ENCODE results near the gene JARID2.

Gene JARID2

DNA sequence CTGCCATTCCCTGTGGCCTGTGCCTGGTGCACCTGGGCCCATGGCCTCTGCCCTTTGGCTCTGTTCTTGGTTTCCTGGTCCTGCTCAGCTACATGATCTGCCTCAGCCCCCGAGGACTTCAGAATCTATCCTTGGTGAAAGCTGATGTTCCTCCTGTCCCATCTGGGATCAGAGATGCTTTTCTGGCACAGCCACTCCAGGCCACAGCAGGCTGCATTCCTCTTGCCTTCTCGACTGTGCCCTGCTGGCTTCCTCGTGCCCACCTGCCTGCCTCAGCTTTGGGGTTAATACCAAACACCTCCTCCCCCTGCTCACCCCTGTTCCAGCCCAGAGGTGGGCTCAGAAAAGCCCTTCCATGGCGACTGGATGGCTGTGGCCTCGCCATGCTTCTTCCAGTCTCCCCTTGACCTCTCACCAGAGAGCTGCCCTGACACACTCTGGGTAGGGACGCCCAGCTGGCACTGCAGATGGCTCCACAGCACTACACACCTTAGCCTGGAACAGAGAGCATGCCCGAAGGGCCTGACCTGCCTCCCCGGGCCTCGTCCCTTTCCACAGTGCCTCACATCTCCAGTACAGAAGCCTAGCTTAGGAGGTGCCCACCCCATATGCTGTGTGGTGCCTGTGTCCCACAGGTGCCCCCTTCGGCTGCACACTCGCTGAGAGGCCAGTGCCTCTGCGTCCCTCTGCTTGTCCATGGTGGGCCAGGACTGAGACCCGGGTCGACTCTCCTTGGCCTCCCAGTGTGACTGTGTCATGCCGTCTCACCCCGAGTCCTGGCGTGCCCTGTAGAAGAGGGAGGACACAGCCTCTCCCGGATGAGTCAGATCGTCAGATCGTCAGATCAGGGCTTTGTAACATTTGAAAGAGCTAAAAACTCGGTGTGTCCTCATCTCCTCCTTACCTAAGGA is 268.2 kb downstream of the JARID2 start:
- DNase-seq = no peak

DNA sequence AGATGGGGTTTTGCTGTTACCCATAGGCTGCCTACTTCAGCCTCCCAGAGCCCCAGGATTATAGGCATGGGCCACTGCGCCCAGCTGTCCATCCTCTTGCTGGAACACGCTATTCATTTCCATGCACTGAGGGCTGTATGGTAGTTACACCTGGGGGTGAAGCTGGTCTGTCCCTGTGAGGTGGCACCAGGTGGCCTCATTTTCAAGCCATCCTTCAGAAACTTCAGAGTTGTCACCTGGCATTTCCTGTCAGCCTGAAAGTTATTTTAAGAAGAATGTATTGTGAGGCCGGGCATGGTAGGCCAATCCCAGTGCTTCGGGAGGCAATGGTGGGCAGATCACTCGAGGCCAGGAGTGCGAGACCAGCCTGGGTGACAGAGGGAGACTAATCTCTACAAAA is 269.4 kb downstream of the JARID2 start:
- DNase-seq = no peak

DNA sequence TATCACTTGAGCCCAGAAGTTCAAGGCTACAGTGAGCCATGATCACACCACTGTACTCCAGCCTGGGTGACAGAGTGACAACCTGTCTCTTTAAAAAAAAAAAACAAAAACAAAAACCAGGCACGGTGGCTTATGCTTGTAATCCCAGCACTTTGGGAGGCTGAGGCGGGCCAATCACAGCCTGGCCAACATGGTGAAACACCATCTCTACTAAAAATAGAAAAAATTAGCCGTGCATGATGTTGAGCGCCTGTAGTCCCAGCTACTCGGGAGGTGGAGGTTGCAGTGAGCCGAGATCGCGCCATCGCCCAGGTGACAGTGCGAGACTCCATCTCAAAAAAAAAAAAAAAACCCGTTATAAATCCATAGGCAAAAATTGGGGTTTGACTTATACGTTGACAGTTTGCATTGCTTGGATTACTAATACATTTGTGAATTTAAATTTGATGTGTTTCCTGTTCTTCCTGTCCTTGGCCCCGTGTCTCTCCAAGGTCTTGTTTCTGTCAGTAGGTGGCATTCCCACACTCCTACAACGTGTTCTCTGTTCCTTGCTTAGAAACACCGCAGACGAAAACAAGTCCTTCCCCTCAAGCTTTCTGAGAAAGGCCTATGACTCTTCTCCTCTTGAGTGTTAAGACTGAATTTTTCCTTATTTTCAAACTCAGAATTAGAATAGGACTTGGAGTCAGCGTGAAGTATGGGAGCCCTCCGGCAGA is 269.9 kb downstream of the JARID2 start:
- no peak for DNase-seq

DNA sequence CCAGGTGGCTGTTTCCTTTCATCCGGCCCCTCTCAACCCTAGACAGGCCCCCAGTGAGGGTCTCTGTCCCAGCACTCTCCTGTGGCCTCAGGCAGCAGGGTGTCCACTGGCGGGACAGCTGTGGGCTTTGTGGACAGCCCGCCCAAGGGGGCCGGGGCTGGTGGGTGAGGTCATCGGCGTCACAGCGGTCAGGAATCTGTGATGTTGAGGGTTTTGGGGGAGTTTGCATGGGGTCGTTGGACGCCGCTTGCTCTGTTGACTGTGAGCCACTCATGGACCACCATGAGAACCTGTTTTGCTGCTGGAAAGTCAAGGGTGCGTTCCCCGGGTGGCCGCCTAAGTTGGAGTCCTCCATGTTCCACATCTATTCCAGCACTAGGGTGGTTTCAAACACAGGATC is 270.5 kb downstream of the JARID2 start:
- DNase-seq = no peak

DNA sequence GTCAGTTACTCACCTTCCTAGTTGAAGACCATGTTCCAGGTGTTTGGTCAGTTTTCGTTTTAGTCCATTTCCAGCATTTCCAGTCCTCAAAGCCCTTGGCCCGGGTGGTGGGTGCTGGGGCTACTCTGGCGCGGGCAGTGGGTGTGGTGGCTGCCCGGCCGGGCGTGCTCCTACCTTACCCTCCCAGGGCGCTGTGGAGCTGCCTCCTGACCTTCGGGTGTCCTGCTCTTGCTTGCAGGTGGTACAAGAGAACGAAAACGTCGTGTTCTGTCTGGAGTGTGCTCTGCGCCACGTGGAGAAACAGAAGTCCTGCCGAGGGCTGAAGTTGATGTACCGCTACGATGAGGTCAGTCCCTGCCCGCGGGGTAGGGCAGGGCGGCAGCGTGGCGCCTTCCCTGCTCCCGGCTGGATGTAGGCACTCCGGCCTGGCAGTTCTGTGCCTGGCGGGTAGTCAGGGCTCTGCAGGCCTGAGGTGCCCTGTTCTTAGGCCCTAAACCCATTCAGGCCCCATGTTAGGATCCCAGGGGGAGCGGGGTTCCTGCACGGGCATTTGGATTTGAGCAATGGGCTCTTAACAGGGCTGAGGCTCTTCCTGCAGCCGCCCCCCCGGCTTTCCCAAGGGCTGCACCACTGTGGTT is 271.2 kb downstream of the JARID2 start:
- no peak for DNase-seq

DNA sequence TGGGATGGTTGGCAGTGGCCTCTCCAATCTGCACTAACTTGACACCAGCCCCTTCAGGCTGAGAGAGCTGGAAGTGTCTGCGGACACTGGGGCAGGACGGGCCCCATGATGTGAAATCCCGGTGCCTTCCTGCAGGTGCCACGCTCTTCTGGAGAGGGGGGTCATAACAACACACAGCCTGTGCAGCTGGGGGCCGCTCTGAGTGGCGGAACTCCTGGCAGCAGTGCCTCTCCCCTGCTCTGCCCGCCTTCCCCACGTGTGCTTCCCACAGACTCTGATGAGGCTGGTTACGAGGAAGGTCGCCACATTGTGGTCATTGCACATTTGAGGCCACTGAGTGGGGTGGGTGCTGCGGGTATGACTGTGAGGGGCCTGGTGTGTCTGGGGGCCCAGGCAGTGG is 271.7 kb downstream of the JARID2 start:
- no peak for DNase-seq

DNA sequence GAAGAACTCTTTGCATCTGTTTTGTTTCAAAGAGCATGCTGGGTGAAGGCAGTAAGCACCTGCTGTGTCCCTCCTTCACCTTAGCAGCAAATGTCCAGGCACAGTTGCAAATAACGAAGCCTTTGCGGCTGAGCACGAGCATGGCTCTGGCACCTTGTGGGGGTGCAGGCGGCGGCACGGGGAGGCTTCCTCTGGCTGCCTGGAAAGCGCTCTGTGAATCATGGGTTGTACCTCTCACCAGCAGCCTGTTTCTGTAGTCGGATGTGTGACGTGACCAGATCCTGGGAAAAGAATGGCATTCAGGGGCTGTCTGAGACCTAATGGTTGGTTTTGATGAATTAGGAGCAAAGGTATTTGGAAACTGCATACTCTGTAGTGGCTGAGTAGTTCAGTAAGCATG is 272.2 kb downstream of the JARID2 start:
- no peak for DNase-seq

DNA sequence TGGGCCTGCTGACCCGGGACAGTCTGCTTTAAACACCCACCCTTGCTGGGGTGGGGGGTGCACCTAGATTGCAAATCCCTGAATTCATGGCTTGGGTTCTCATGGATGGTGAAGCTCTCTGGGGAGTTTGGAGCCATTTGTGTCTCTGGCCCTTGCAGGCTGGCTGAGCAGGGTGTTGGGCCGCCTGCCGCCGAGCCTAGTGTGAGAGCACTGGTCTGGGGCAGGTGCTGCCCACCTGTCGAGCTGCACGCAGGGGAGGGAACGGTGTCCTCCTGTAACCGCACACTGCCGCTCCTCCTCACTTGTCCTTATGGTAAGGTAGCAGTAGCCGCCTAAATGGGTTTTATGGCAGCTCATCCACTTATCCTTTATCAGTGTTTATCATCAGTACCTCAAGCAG is 273.0 kb downstream of the JARID2 start:
- DNase-seq = no peak

DNA sequence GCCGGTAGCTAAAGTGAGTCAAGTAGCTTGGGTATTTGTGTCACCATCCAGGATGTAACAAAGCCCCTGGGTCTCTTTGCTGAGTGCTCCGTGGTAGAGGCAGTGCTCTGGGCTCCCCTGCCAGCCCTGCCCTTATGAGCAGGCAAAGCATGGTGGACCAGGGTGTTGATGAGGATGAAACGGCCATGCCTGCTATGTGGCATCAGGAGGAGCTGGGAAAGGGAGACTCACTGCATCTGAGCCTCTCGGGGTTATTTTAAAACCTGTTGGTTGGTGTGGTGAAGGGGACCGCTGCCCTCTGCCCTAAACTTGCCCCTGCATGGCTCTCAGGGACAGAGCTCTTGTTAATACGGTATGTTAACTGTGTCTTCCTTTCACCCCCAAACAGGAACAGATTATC is 273.8 kb downstream of the JARID2 start:
- DNase-seq = no peak

DNA sequence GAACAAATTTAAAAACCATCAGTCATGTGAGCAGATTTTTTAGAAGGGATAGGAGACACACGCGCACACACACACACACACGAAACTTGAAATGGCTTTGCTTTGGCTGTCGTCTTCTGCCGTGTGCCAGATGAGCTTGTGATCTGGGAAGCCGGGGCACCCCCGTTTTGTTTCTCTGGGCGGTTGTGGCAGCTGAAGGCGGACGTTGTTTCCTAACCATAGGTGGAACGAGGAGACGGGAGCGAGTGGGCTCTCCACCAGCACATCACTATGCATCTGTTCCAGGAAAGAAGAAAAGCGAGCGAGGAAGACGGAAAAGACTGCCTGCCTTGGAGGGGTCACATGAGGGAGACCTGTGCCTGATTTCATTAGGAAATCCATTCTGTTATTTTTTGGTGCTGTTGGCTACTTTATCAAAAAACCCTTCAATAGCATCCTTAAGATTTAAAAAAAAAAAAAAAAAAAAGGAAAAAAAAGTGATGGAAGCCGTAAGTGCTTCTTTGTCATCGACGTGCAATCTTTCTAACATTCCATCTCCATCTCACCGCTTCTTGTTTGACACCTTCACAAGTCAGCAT is 274.8 kb downstream of the JARID2 start:
- no peak for DNase-seq

DNA sequence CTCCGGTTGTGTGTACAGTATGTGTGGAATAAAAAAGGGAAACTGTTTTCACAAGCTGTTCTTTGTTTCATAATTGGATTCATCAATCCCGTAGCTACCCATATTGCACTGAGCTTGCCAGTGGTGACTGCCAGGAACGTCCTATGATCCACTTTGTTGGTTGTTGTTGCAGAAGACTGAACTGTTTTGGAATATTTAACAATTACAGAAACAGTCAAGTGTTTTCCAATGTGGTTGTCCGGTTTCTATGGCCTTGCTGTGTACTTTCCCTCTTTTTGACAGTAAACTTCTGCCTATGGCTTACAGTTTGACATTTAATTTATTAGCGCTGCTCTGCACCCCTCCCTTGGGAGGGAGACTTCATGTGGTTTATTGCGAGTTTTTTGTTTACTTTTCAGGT is 275.7 kb downstream of the JARID2 start:
- DNase-seq = no peak

DNA sequence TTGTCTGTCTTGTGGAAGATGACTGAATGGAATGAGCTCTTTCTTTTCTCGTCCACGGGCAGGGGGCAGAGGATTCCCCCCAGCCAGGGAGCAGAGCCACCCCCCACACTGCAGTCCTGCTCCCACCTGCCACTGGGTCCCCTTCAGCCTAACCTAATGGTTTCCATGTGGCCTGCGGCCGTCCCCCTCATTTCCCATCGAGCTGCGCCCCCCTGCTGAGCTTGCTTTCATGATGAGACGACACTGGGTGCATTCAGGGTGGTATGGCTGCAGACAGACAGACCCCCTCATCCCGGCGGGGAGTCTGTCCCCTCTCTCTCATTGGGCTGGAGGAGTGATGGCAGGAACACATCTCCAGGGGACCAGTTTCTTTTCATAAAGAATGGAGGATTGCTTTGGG is 276.2 kb downstream of the JARID2 start:
- DNase-seq = no peak

DNA sequence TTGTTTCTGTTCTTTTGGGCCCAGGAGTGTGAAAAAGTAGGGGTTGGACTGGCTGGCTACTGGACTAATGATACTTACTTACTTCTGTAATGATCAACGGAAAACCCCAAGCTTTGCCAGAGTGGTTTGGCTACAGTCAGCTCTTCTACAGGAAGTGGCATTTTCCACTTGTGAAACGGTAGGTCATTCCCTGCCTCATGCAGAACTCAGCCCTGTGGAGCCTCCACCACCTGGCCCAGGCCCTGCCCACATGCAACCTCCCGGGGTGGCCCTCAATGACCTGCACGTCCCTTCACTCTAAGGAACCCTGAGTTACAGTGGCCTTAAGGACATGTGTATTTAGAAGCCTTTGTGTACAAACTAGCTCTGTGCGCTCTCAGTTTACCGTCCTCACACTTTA is 276.6 kb downstream of the JARID2 start:
- DNase-seq = no peak

DNA sequence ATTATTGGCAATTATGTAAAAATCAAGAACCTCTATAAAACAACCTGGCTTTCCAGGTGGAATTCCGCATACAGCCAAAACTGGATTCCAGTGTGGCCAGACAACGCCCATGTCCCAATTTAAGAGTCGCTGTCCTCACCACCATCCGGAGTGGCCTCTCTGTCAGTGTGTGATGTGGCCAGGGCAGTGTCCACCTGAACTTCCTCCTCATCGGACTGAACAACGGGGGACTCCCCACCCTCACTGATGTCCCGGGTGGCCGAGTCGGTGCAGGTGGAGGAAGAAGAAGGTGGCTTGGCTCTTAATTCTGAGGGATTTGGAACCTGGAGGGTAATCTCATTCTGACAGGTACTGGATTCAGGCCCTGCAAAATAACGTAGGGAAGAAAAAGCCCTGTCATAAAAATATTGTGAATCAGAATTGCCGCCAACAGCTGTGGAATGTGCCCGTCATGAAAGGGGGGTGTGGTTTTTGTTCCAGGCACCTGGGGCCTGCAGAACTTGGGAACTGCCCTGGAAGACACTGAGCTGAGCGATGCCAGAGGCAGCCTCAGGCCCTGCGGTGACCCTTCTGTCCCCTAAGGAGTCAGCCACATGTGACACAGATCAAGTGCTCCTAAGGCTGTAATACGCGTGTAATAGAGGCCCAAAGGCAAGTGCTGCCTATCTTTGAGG is 277.1 kb downstream of the JARID2 start:
- no peak for DNase-seq

DNA sequence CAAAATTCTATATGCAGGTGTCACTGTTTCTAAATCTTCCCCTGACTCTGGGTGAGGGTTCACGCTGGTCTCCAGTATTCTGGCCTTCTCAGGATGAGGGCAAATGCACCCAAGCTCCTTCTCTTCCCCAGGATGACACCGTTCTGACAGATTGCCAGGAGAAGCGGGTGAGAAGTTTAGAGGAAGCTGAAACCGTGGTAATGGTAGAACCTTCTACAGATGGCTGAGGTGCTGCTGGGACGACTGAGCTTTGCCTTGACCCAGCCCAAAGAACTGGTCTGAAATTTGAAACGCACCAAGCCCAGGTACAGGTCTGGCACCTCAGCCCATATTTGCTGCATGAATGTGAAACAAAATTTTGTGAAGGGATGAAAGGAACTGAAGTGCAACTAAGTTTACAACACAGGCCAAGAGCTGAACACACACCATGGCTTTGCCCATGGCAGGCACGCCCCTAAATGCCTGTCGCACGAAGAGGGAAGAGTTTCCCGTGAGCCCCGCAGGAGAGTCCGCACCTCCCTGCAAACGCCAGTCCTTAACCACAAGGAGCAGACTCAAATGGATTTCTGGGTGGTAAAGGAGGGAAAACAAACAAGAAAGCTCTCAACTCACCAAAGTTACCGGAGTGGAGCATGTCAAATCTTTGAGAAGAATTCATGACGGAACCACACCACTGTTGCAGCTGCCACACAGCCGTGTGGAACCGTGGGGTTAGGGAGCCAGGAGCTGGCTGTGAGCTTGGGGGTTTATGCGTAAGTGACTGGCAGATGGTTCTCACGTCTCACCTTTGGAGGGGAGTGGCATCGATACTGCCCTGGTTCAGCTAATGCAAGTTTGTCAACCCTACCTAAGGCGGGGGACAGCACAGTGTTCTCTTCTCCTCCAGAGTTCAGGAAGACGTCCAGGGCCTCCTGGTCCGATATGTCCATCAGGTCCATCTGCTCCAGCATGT is 278.1 kb downstream of the JARID2 start:
- DNase-seq = no peak

DNA sequence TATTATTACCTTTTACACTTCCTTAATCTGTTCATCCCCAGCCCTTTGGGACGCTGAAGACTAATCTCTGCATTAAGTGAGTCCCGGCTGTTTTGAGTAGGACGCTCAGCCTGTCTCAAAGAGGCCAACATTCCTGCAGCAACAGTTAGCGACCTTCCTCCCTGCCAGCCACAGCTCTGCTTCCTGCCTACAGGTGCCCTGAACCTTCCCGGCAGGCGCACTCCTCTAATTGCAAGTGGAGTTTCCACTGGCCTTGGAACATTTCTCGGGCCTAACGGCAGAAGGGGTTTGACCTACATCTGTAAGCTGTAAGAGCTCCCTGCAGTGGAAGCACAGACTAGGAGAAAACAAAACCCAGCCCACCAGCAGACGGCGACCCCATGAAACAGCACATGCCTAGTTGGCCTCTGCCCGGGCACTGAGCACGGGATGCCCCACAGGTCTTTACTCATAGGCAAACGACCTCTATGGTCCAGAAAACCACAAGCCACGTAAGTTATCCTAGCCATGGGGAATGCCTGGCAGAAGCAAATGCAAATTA is 279.1 kb downstream of the JARID2 start:
- DNase-seq = no peak

DNA sequence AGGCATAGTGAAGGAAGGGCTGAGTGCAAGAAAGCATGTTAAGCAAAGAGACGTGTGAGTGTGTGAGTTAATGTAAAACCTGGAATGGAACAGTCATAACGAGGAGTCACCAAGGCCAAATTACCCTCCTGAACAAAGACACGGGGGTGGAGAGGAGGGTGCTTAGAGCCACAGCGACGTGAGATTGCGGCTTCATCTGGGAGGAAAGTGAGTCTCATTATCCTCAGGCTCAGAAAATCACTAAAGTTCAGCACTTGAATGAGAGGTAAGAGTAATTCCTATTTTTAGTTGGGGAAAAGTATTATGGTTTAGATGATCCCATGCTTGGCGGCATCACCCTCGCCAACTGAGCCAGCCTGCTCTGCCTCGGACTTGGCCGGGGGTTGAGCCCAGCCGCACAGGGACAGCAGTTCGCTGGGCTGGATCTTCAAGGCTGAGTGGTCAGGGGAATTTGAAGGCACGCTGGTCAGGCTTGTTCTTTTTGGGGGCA is 280.4 kb downstream of the JARID2 start:
- no peak for DNase-seq

DNA sequence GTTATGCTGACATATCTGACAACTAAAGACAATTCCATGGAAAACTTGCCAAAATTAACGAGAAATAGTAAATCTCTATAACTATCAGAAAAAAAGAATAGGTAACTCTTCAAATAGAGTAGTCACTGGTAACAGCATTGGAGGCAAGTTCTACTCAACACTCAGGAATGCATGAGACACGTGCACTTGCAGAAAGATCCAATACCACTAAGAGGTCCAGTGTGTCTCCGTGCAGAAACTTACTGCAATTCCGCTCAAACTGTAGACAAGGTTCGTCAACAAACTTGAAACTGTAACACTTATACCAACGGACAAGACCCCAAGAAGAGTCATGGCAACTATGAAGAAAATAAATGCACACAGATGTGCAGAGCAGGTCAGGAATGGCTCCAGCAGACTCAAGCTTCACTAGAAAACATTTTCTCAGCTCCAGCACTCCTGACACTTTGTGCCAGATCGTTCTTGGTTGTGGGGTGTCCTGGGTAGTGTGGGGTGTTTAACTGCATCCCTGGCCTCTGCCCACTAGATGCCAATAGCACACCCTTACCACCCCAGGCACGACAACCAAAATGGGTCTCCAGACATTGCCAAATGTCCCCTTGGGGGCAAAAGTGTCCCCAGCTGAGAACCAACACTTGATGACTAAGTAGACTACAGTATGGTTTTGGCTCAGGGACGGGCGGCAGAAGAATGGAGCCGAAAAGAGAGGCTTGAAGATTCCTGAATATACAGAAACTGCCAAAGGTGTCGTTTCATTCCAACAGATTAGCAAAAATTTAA is 282.2 kb downstream of the JARID2 start:
- no peak for DNase-seq

DNA sequence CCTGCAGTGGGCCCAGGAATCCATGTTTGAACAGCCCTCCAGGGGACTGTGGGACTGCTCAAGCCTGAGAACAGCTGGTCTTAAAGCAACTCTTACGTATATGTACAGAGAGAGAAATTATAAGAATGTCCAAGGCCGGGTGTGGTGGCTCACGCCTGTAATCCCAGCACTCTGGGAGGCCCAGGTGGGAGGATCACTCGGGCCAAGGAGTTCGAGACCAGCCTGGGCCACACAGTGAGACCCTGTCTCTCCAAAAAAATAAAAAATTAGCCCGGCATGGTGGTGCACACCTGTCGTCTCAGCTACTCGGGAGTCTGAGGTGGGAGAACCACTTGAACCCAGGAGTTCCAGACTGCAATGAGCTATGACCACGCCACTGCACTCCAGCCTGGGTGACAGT is 283.0 kb downstream of the JARID2 start:
- no peak for DNase-seq

DNA sequence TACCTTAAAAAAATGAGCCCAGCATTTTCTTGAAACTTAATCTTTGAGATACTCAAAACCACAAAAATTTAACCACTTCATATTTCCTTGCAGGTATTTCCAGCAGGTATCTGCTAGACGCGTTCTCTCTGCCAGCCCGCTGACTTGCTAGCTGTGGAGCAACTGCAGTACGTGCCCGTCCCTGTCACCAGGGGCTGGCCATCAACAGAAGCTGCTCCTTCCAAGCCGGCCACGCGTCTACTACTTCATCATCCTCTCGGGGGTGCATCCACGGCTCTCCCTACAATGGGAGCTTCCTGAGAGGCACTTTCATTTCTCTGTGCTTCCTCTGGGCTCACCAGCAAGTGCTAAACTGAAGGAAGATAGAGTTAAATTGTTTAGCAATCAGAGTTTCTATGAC is 284.5 kb downstream of the JARID2 start:
- no peak for DNase-seq

Measured in RPMI8226 (cell line).